WTC11 (cell line): ENCODE measurements around the gene FHIP1A. TPM values are rescaled to one million over a fixed set of nuclear protein-coding genes. Genes with fewer than 3 reads are reported as not detected.

Source experiments
- ATAC-seq: fragments of 200-7000 bp; cut with Tn5 transposase; 2 replicates; pipeline ENCODE4 v1.10.0; 2021; ENCODE audit warnings: mild to moderate bottlenecking, moderate library complexity
- CTCF ChIA-PET: fragments of 300-600 bp; sonication (Branson Sonifier 250); formaldehyde crosslinking; loops from one replicate; lab custom pipeline; 2021; ENCODE audit warnings: antibody characterized with exemption; lab: Charles Lee
- POLR2A ChIA-PET: fragments of 350-600 bp; sonication (Branson Sonifier 250); formaldehyde crosslinking; loops from one replicate; lab custom pipeline; 2021; ENCODE audit warnings: antibody characterized with exemption; lab: Charles Lee
- DNase-seq: peaks from one replicate; pipeline ENCODE4 v3.0.0; 2021; ENCODE audit warnings: low spot score
- H3K27ac Mint-ChIP-seq: 2 replicates; pipeline ENCODE4 v1.8.0; 2021; ENCODE audit warnings: mixed read lengths
- H3K27me3 Mint-ChIP-seq: 2 replicates; pipeline ENCODE4 v1.8.0; 2021; ENCODE audit warnings: low read depth, mild to moderate bottlenecking, moderate library complexity, mixed read lengths
- H3K36me3 Mint-ChIP-seq: 2 replicates; pipeline ENCODE4 v1.8.0; 2021; ENCODE audit warnings: mixed read lengths
- H3K4me1 Mint-ChIP-seq: 2 replicates; pipeline ENCODE4 v1.8.0; 2022; ENCODE audit warnings: mixed read lengths
- H3K4me3 Mint-ChIP-seq: 2 replicates; pipeline ENCODE4 v1.8.0; 2021; ENCODE audit warnings: mild to moderate bottlenecking, moderate library complexity, mixed read lengths
- H3K9me3 Mint-ChIP-seq: 2 replicates; pipeline ENCODE4 v1.8.0; 2021; ENCODE audit warnings: mixed read lengths
- CREB1 ChIP-seq: sonication (generic); formaldehyde crosslinking; IDR thresholded peaks from 2 replicates; pipeline ENCODE4 v1.8.0; 2023; ENCODE audit warnings: mild to moderate bottlenecking, missing genetic modification reagents
- JUN ChIP-seq: sonication (generic); formaldehyde crosslinking; IDR thresholded peaks from 2 replicates; pipeline ENCODE4 v1.8.0; 2023; ENCODE audit warnings: mild to moderate bottlenecking, missing genetic modification reagents
- KAT7 ChIP-seq: sonication (generic); formaldehyde crosslinking; IDR thresholded peaks from 2 replicates; pipeline ENCODE4 v1.8.1; 2023; ENCODE audit warnings: missing genetic modification reagents, mild to moderate bottlenecking, borderline replicate concordance
- PRRX2 ChIP-seq: fragments of 250-450 bp; sonication (Bioruptor Pico); IDR thresholded peaks from 2 replicates; pipeline ENCODE4 v1.8.0; 2021; ENCODE audit warnings: mild to moderate bottlenecking
- SMAD3 ChIP-seq: sonication (generic); formaldehyde crosslinking; IDR thresholded peaks from 2 replicates; pipeline ENCODE4 v1.8.0; 2022; ENCODE audit warnings: missing genetic modification reagents, mild to moderate bottlenecking, borderline replicate concordance
- SMAD4 ChIP-seq: sonication (generic); formaldehyde crosslinking; IDR thresholded peaks from 2 replicates; pipeline ENCODE4 v1.8.0; 2022; ENCODE audit warnings: mild to moderate bottlenecking, missing genetic modification reagents
- SOX15 ChIP-seq: fragments of 250-450 bp; sonication (Bioruptor Pico); IDR thresholded peaks from 2 replicates; pipeline ENCODE4 v1.9.0; 2021; ENCODE audit warnings: mild to moderate bottlenecking
- ZBTB21 ChIP-seq: sonication (generic); formaldehyde crosslinking; IDR thresholded peaks from 2 replicates; pipeline ENCODE4 v1.8.1; 2023; ENCODE audit warnings: mild to moderate bottlenecking, missing genetic modification reagents, borderline replicate concordance
- ZNF138 ChIP-seq: sonication (generic); formaldehyde crosslinking; conservative IDR thresholded peaks from 2 replicates; pipeline ENCODE4 v1.8.1; 2022; ENCODE audit warnings: mild to moderate bottlenecking, moderate library complexity, missing genetic modification reagents
- ZNF219 ChIP-seq: sonication (generic); formaldehyde crosslinking; IDR thresholded peaks from 2 replicates; pipeline ENCODE4 v1.8.0; 2023; ENCODE audit warnings: missing genetic modification reagents, mild to moderate bottlenecking, borderline replicate concordance
- total RNA-seq: library from RNA; stranded (reverse); gene quantifications from 3 replicates; pipeline ENCODE4 v1.2.3, GENCODE V29; 2021
- TF ChIP-seq, protein P1 (sequence below): fragments of 250-450 bp; sonication (Bioruptor Pico); IDR thresholded peaks from 2 replicates; pipeline ENCODE4 v1.9.0; 2021; ENCODE audit warnings: moderate library complexity, mild to moderate bottlenecking, inconsistent platforms, borderline replicate concordance
- TF ChIP-seq, protein P2 (sequence below): sonication (generic); formaldehyde crosslinking; IDR thresholded peaks from 2 replicates; pipeline ENCODE4 v1.8.1; 2023; ENCODE audit warnings: mild to moderate bottlenecking, moderate library complexity, missing genetic modification reagents
- TF ChIP-seq, protein P3 (sequence below): sonication (generic); formaldehyde crosslinking; IDR thresholded peaks from 2 replicates; pipeline ENCODE4 v1.8.1; 2022; ENCODE audit warnings: mild to moderate bottlenecking, moderate library complexity, missing genetic modification reagents
- TF ChIP-seq, protein P4 (sequence below): sonication (generic); formaldehyde crosslinking; IDR thresholded peaks from 2 replicates; pipeline ENCODE4 v1.8.0; 2022; ENCODE audit warnings: mild to moderate bottlenecking, missing genetic modification reagents
- TF ChIP-seq, protein P5 (sequence below): sonication (generic); formaldehyde crosslinking; IDR thresholded peaks from 2 replicates; pipeline ENCODE4 v1.8.1; 2022; ENCODE audit warnings: low read depth, missing genetic modification reagents, borderline replicate concordance
- TF ChIP-seq, protein P6 (sequence below): sonication (generic); formaldehyde crosslinking; IDR thresholded peaks from 2 replicates; pipeline ENCODE4 v1.8.1; 2023; ENCODE audit warnings: mild to moderate bottlenecking, missing genetic modification reagents, moderate library complexity
- TF ChIP-seq, protein P7 (sequence below): fragments of 250-450 bp; sonication (Bioruptor Pico); IDR thresholded peaks from 2 replicates; pipeline ENCODE4 v1.8.0; 2021; ENCODE audit warnings: mild to moderate bottlenecking
- TF ChIP-seq, protein P8 (sequence below): fragments of 250-450 bp; sonication (Bioruptor Pico); IDR thresholded peaks from 2 replicates; pipeline ENCODE4 v2.1.2; 2022; ENCODE audit warnings: mild to moderate bottlenecking, moderate library complexity
- TF ChIP-seq, protein P9 (sequence below): sonication (generic); formaldehyde crosslinking; IDR thresholded peaks from 2 replicates; pipeline ENCODE4 v1.8.0; 2022; ENCODE audit warnings: mild to moderate bottlenecking, missing genetic modification reagents
- TF ChIP-seq, protein P10 (sequence below): sonication (generic); formaldehyde crosslinking; IDR thresholded peaks from 2 replicates; pipeline ENCODE4 v1.8.1; 2022; ENCODE audit warnings: low read depth, mild to moderate bottlenecking, moderate library complexity, missing genetic modification reagents, borderline replicate concordance

Gene FHIP1A
- total RNA-seq, 1 experiment from 2014 or later, result 68.6 TPM

DNA sequence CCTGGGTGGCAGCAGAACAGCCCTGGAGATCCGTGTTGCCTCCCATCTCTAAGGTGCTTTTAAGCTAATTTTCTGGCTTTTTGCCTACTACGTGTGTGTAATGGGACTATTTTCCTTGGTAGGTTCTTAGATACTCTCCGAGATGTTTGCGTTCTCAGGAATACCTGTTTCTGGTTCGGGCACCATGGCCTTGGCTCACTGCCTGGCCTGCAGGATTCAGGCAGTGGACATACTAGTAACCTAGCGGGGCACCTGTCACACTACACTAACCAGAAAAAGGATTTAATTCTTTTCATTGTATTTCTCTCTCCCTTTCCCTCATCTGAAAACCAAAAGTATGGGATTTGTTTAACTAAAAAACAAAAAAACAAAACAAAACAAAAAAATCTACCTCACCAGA lies 29.2 kb downstream of the FHIP1A start (continued):
- TF ChIP-seq, protein P1, sequence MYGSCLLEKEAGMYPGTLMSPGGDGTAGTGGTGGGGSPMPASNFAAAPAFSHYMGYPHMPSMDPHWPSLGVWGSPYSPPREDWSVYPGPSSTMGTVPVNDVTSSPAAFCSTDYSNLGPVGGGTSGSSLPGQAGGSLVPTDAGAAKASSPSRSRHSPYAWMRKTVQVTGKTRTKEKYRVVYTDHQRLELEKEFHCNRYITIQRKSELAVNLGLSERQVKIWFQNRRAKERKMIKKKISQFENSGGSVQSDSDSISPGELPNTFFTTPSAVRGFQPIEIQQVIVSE (CRISPR knock-in tag), result no peak
- TF ChIP-seq ZNF138 (CRISPR knock-in tag), result no peak

DNA sequence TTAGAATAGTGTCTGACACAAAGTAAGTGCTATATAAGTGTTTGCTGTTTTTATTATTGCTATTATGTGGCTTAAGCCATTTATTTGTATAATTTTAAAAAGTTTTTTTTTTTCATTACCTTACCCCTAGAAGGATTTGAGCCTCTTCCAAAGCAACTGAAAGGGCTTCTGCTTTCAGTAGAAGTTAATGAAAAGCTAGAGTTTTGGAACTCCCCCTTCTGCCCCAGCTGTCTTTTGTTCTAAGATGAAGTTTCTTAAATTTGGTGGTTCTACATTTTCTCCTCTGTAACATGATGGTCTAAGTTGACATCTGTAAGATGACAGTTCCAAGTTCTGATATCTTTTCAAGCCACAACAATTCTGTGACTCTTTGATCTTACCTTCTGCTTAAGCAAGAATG lies 30.3 kb downstream of the FHIP1A start:
- CTCF ChIA-PET, result no interaction called here
- H3K9me3 Mint-ChIP-seq, result no peaks in the 10 kb centered on the region

DNA sequence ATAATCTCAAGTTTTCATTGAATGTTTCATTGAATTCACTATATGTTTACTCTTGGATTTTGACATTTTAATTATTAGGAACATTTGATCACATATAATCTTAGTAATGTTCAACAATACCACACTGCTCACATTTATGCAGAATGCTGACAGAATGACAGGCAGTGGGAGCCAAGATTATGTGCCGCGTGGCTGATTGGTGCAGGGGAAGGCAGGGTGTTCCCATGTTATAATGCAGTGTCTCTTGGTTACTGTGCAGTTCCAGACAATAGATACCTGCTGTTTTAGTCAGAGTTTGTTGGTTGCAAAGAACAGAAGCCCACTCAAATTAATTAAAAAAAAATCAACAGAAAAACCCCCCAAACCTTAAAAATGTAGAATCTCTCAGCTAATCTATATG lies 33.0 kb downstream of the FHIP1A start:
- POLR2A ChIA-PET, result no interaction called here
- no peak for ATAC-seq
- no peak for DNase-seq
- no peak overlapping the region for H3K27ac Mint-ChIP-seq
- H3K9me3 Mint-ChIP-seq, result no peaks in the 10 kb centered on the region
- CTCF ChIA-PET, result no interaction called here
- peaks cover 46% of the 10 kb centered on the region for H3K4me1 Mint-ChIP-seq
- H3K36me3 Mint-ChIP-seq, result no peaks in the 10 kb centered on the region
- H3K4me3 Mint-ChIP-seq, result no peak overlapping the region
- H3K27me3 Mint-ChIP-seq, result no peaks in the 10 kb centered on the region
- TF ChIP-seq, protein P2, sequence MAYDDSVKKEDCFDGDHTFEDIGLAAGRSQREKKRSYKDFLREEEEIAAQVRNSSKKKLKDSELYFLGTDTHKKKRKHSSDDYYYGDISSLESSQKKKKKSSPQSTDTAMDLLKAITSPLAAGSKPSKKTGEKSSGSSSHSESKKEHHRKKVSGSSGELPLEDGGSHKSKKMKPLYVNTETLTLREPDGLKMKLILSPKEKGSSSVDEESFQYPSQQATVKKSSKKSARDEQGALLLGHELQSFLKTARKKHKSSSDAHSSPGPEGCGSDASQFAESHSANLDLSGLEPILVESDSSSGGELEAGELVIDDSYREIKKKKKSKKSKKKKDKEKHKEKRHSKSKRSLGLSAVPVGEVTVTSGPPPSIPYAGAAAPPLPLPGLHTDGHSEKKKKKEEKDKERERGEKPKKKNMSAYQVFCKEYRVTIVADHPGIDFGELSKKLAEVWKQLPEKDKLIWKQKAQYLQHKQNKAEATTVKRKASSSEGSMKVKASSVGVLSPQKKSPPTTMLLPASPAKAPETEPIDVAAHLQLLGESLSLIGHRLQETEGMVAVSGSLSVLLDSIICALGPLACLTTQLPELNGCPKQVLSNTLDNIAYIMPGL (CRISPR knock-in tag), result no peak
- TF ChIP-seq, protein P3, sequence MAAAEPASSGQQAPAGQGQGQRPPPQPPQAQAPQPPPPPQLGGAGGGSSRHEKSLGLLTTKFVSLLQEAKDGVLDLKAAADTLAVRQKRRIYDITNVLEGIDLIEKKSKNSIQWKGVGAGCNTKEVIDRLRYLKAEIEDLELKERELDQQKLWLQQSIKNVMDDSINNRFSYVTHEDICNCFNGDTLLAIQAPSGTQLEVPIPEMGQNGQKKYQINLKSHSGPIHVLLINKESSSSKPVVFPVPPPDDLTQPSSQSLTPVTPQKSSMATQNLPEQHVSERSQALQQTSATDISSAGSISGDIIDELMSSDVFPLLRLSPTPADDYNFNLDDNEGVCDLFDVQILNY, result no peak
- TF ChIP-seq, protein P4, sequence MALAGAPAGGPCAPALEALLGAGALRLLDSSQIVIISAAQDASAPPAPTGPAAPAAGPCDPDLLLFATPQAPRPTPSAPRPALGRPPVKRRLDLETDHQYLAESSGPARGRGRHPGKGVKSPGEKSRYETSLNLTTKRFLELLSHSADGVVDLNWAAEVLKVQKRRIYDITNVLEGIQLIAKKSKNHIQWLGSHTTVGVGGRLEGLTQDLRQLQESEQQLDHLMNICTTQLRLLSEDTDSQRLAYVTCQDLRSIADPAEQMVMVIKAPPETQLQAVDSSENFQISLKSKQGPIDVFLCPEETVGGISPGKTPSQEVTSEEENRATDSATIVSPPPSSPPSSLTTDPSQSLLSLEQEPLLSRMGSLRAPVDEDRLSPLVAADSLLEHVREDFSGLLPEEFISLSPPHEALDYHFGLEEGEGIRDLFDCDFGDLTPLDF (CRISPR knock-in tag), result no peak
- TF ChIP-seq, protein P5, sequence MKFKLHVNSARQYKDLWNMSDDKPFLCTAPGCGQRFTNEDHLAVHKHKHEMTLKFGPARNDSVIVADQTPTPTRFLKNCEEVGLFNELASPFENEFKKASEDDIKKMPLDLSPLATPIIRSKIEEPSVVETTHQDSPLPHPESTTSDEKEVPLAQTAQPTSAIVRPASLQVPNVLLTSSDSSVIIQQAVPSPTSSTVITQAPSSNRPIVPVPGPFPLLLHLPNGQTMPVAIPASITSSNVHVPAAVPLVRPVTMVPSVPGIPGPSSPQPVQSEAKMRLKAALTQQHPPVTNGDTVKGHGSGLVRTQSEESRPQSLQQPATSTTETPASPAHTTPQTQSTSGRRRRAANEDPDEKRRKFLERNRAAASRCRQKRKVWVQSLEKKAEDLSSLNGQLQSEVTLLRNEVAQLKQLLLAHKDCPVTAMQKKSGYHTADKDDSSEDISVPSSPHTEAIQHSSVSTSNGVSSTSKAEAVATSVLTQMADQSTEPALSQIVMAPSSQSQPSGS, result no peak
- TF ChIP-seq SOX15 (CRISPR knock-in tag), result no peak
- TF ChIP-seq KAT7 (CRISPR knock-in tag), result no peak
- TF ChIP-seq, protein P6, sequence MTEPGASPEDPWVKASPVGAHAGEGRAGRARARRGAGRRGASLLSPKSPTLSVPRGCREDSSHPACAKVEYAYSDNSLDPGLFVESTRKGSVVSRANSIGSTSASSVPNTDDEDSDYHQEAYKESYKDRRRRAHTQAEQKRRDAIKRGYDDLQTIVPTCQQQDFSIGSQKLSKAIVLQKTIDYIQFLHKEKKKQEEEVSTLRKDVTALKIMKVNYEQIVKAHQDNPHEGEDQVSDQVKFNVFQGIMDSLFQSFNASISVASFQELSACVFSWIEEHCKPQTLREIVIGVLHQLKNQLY (CRISPR knock-in tag), result no peak
- TF ChIP-seq SMAD4 (CRISPR knock-in tag), result no peak
- TF ChIP-seq, protein P7, sequence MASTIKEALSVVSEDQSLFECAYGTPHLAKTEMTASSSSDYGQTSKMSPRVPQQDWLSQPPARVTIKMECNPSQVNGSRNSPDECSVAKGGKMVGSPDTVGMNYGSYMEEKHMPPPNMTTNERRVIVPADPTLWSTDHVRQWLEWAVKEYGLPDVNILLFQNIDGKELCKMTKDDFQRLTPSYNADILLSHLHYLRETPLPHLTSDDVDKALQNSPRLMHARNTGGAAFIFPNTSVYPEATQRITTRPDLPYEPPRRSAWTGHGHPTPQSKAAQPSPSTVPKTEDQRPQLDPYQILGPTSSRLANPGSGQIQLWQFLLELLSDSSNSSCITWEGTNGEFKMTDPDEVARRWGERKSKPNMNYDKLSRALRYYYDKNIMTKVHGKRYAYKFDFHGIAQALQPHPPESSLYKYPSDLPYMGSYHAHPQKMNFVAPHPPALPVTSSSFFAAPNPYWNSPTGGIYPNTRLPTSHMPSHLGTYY (CRISPR knock-in tag), result no peak
- TF ChIP-seq ZBTB21, result no peak
- TF ChIP-seq SMAD3, result no peak
- TF ChIP-seq JUN (CRISPR knock-in tag), result no peak
- TF ChIP-seq ZNF219, result no peak

More for the DNA sequence above, 30.3 kb downstream of the FHIP1A start:
- ATAC-seq (no peak), DNase-seq (no peak)
- H3K36me3 Mint-ChIP-seq, result no peaks in the 10 kb centered on the region
- peaks cover 43% of the 10 kb centered on the region for H3K4me1 Mint-ChIP-seq
- H3K27me3 Mint-ChIP-seq, result no peaks in the 10 kb centered on the region
- no peak overlapping the region for H3K27ac Mint-ChIP-seq
- H3K4me3 Mint-ChIP-seq, result no peak overlapping the region
- POLR2A ChIA-PET, result no interaction called here
- TF ChIP-seq SMAD3 (no peak), PRRX2 (CRISPR knock-in tag) (no peak), CREB1 (CRISPR knock-in tag) (no peak)
- TF ChIP-seq, protein P8, sequence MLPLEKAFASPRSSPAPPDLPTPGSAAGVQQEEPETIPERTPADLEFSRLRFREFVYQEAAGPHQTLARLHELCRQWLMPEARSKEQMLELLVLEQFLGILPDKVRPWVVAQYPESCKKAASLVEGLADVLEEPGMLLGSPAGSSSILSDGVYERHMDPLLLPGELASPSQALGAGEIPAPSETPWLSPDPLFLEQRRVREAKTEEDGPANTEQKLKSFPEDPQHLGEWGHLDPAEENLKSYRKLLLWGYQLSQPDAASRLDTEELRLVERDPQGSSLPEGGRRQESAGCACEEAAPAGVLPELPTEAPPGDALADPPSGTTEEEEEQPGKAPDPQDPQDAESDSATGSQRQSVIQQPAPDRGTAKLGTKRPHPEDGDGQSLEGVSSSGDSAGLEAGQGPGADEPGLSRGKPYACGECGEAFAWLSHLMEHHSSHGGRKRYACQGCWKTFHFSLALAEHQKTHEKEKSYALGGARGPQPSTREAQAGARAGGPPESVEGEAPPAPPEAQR (CRISPR knock-in tag), result no peak
- TF ChIP-seq, protein P9, sequence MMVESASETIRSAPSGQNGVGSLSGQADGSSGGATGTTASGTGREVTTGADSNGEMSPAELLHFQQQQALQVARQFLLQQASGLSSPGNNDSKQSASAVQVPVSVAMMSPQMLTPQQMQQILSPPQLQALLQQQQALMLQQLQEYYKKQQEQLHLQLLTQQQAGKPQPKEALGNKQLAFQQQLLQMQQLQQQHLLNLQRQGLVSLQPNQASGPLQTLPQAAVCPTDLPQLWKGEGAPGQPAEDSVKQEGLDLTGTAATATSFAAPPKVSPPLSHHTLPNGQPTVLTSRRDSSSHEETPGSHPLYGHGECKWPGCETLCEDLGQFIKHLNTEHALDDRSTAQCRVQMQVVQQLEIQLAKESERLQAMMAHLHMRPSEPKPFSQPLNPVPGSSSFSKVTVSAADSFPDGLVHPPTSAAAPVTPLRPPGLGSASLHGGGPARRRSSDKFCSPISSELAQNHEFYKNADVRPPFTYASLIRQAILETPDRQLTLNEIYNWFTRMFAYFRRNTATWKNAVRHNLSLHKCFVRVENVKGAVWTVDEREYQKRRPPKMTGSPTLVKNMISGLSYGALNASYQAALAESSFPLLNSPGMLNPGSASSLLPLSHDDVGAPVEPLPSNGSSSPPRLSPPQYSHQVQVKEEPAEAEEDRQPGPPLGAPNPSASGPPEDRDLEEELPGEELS (CRISPR knock-in tag), result no peak
- TF ChIP-seq, protein P10, sequence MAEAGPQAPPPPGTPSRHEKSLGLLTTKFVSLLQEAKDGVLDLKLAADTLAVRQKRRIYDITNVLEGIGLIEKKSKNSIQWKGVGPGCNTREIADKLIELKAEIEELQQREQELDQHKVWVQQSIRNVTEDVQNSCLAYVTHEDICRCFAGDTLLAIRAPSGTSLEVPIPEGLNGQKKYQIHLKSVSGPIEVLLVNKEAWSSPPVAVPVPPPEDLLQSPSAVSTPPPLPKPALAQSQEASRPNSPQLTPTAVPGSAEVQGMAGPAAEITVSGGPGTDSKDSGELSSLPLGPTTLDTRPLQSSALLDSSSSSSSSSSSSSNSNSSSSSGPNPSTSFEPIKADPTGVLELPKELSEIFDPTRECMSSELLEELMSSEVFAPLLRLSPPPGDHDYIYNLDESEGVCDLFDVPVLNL, result no peak
